ENCODE measurements around the gene IKBKG.

DNA sequence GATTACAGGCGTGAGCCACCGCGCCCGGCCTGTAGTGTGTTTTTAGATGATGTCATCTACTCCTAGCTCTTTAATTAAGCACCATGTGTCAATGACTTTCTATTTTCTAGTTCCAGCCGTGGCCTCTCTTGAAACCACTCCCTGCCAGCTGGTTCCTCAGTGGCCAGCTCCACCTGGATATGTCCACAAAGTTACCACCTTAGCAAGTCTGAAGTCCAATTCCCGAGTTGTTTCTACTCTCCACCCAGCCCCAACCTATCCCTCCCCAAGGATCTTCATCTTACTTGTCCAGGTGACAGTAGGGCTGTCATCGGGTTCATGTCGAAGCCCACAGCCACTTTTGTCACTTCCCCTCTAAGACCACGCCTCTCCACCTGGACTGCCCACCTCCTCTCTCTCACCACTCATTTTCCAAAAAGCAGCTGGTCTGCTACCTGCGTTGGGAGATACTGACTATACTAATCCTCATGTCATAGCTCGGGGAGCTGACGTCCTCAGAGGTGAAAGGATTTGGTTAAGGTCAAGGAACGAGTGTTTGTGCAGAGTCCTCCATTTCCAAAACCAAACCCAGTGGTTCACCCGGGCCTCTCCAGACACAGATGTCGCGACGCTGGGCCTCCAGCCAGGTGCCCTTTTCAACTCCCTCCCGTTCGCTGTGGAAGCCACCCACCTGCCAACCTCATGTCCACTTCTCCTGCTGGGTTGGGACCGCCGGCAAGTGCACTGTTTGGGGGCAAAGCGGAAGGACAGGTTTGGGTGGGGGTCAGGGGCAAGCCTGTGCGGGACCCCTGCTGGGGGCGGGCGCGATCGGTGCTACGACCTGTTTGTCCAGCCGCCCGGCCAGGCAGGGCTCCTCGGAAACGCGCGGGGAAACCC, 32.1 kb upstream of the IKBKG start:
- TF ChIP-seq MAX (IDR thresholded peaks at IDR 0.05), result no peak
- no peak for TF ChIP-seq CEBPB (IDR thresholded peaks at IDR 0.05)
- TF ChIP-seq TEAD4 (IDR thresholded peaks at IDR 0.05), result no peak
- TF ChIP-seq NFIC (IDR thresholded peaks at IDR 0.05), result no peak

Data from Ishikawa (cell line).